Ishikawa (cell line): ENCODE measurements around the gene HOMER2.

ENCODE experiments used
- CEBPB ChIP-seq: IDR thresholded peaks from 2 replicates; pipeline ENCODE4 v1.6.1; 2012
- EP300 ChIP-seq: IDR thresholded peaks from 2 replicates; pipeline ENCODE4 v1.6.1; 2012; ENCODE audit warnings: borderline replicate concordance
- FOXM1 ChIP-seq: IDR thresholded peaks from 2 replicates; pipeline ENCODE4 v1.6.1; 2012; ENCODE audit warnings: low read depth, borderline replicate concordance
- MAX ChIP-seq: IDR thresholded peaks from 2 replicates; pipeline ENCODE4 v1.6.1; 2012
- RAD21 ChIP-seq: IDR thresholded peaks from 2 replicates; pipeline ENCODE4 v1.6.1; 2012; ENCODE audit warnings: low read depth
- TAF1 ChIP-seq: IDR thresholded peaks from 2 replicates; pipeline ENCODE4 v1.6.1; 2012; ENCODE audit warnings: low read depth, mild to moderate bottlenecking
- TCF12 ChIP-seq: IDR thresholded peaks from 2 replicates; pipeline ENCODE4 v1.6.1; 2012; ENCODE audit warnings: low read depth
- YY1 ChIP-seq: IDR thresholded peaks from 2 replicates; pipeline ENCODE4 v1.6.1; 2012; ENCODE audit warnings: low read depth
- ZBTB7A ChIP-seq: IDR thresholded peaks from 2 replicates; pipeline ENCODE4 v1.6.1; 2012; ENCODE audit warnings: low read depth

GRCh38 chr15:82864967-82865366, 87.6 kb downstream of the HOMER2 start:
- no peak for TF ChIP-seq TAF1
- no peak for TF ChIP-seq RAD21
- TF ChIP-seq TCF12: no peak
- no peak for TF ChIP-seq YY1
- TF ChIP-seq CEBPB: no peak
- TF ChIP-seq MAX: no peak
- TF ChIP-seq FOXM1: no peak
- no peak for TF ChIP-seq EP300
- TF ChIP-seq ZBTB7A: no peak
